Neural cell (in vitro differentiated cells): ENCODE data around the gene ERMAP.

Experiments
- CTCF ChIP-seq: fragments of 450-650 bp; IDR thresholded peaks from 2 replicates; pipeline ENCODE4 v1.5.1; 2014; ENCODE audit warnings: antibody characterized with exemption, mild to moderate bottlenecking, moderate library complexity; ENCODE audit not compliant: poor library complexity, severe bottlenecking
- EP300 ChIP-seq: fragments of 450-650 bp; conservative IDR thresholded peaks from 2 replicates; pipeline ENCODE4 v1.6.1; 2014; ENCODE audit warnings: antibody characterized with exemption, mild to moderate bottlenecking, moderate library complexity; ENCODE audit not compliant: poor library complexity, severe bottlenecking
- EZH2 ChIP-seq: fragments of 200-600, 300-800 bp; shearing (Covaris generic), sonication (generic); IDR thresholded peaks from 2 replicates; pipeline ENCODE4 v1.6.1; 2014; ENCODE audit warnings: antibody characterized with exemption, low read length, borderline replicate concordance, mild to moderate bottlenecking; ENCODE audit not compliant: insufficient read depth, poor library complexity, severe bottlenecking
- MXI1 ChIP-seq: fragments of 450-650 bp; conservative IDR thresholded peaks from 2 replicates; pipeline ENCODE4 v1.6.1; 2014; ENCODE audit warnings: antibody characterized with exemption, mild to moderate bottlenecking; ENCODE audit not compliant: poor library complexity, severe bottlenecking
- POLR2AphosphoS5 ChIP-seq: IDR thresholded peaks from 2 replicates; pipeline ENCODE4 v1.6.1; 2012
- TAF1 ChIP-seq: IDR thresholded peaks from 2 replicates; pipeline ENCODE4 v1.6.1; 2012; ENCODE audit warnings: low read depth

GRCh38 chr1:42806593-42806992 lies 10.3 kb upstream of the ERMAP start:
- TF ChIP-seq CTCF (no peak), EZH2 (no peak), POLR2AphosphoS5 (no peak), TAF1 (no peak), EP300 (no peak), MXI1 (no peak)
